SH-SY5Y (cell line): ENCODE results near the gene PDE3B.

Experiments
- GATA2 ChIP-seq: IDR thresholded peaks from 2 replicates; pipeline ENCODE4 v1.6.1; 2011; ENCODE audit warnings: mild to moderate bottlenecking, low read depth, low read length
- GATA3 ChIP-seq: IDR thresholded peaks from 2 replicates; pipeline ENCODE4 v1.6.1; 2011; ENCODE audit warnings: low read depth, mild to moderate bottlenecking, low read length, moderate library complexity

Gene PDE3B

GRCh38 chr11:14819596-14819995, 176.0 kb downstream of the PDE3B start:
- TF ChIP-seq GATA3 (no peak), GATA2 (no peak)

GRCh38 chr11:14821031-14821430, 177.4 kb downstream of the PDE3B start:
- TF ChIP-seq GATA2, result no peak
- no peak for TF ChIP-seq GATA3

- TF ChIP-seq GATA3 (no peak), GATA2 (no peak)
Observed at GRCh38 chr11:14826600-14826999, 183.0 kb downstream of the PDE3B start.

GRCh38 chr11:14835496-14836492, 192.2 kb downstream of the PDE3B start:
- TF ChIP-seq GATA3 (no peak), GATA2 (no peak)

GRCh38 chr11:14842002-14842401, 198.4 kb downstream of the PDE3B start:
- TF ChIP-seq GATA3, result no peak
- TF ChIP-seq GATA2, result no peak

- no peak for TF ChIP-seq GATA3
- TF ChIP-seq GATA2, result no peak
Observed at GRCh38 chr11:14852571-14853177, 209.1 kb downstream of the PDE3B start.

GRCh38 chr11:14854057-14854456, 210.5 kb downstream of the PDE3B start:
- TF ChIP-seq GATA3, result no peak
- no peak for TF ChIP-seq GATA2

- TF ChIP-seq GATA3 (no peak), GATA2 (no peak)
Observed at GRCh38 chr11:14855890-14856289, 212.3 kb downstream of the PDE3B start.

GRCh38 chr11:14857621-14858020, 214.0 kb downstream of the PDE3B start:
- no peak for TF ChIP-seq GATA2
- TF ChIP-seq GATA3, result no peak

GRCh38 chr11:14858404-14858803, 214.8 kb downstream of the PDE3B start:
- TF ChIP-seq GATA2 (no peak), GATA3 (no peak)

- no peak for TF ChIP-seq GATA3
Observed at GRCh38 chr11:14860511-14860910, 216.9 kb downstream of the PDE3B start.

- TF ChIP-seq GATA3 (no peak), GATA2 (no peak)
Observed at GRCh38 chr11:14861680-14862079, 218.1 kb downstream of the PDE3B start.

GRCh38 chr11:14872032-14872431, 228.4 kb downstream of the PDE3B start:
- TF ChIP-seq GATA2, result no peak
- no peak for TF ChIP-seq GATA3

- TF ChIP-seq GATA2 (no peak), GATA3 (no peak)
Observed at GRCh38 chr11:14873632-14874031, 230.0 kb downstream of the PDE3B start.

- no peak for TF ChIP-seq GATA2
- TF ChIP-seq GATA3, result no peak
Observed at GRCh38 chr11:14875163-14875562, 231.6 kb downstream of the PDE3B start.
